CD14-positive monocyte (primary cell): Measurements from ENCODE around the gene CYP46A1. TPM values are rescaled to one million over a fixed set of nuclear protein-coding genes. Genes with fewer than 3 reads are reported as not detected.

Experiments
- DNase-seq, 3 donors: peaks; one replicate each; pipeline ENCODE4 v3.0.0-alpha.2; 2011 to 2022
- H2AFZ ChIP-seq: 2 replicates; pipeline ENCODE4 v1.6.0; 2012; ENCODE audit warnings: mild to moderate bottlenecking, low read depth, low read length, inconsistent platforms; ENCODE audit not compliant: insufficient read depth, poor library complexity, severe bottlenecking
- H3K27ac ChIP-seq, 2 donors: 1 replicate in 1 of 2; 2 replicates in 1 of 2; pipeline ENCODE4 v1.5.1; 2012 to 2013; ENCODE audit warnings: low read length in 2 of 2, control low read depth in 1 of 2, inconsistent platforms in 1 of 2, low read depth in 1 of 2, mild to moderate bottlenecking in 1 of 2
- H3K27me3 ChIP-seq, 2 donors: one replicate each; pipeline versions ENCODE4 v1.6.0 to v1.6.1; 2011 to 2013; ENCODE audit warnings: low read length in 2 of 2; ENCODE audit not compliant: control insufficient read depth in 2 of 2, insufficient read depth in 2 of 2
- H3K36me3 ChIP-seq, 2 donors: replicated peaks in 1 of 2; 1 replicate in 1 of 2; 2 replicates in 1 of 2; pipeline versions ENCODE4 v1.5.1 to v1.6.1; 2012 to 2013; ENCODE audit warnings: low read length in 2 of 2, control low read depth in 1 of 2, inconsistent platforms in 1 of 2, mild to moderate bottlenecking in 1 of 2; ENCODE audit not compliant: insufficient read depth in 2 of 2, control insufficient read depth in 1 of 2
- H3K4me1 ChIP-seq, 2 donors: 1 replicate in 1 of 2; 2 replicates in 1 of 2; pipeline versions ENCODE4 v1.5.1 to v1.6.1; 2012 to 2013; ENCODE audit warnings: low read length in 2 of 2, control low read depth in 1 of 2, inconsistent platforms in 1 of 2, mild to moderate bottlenecking in 1 of 2, moderate library complexity in 1 of 2; ENCODE audit not compliant: insufficient read depth in 2 of 2, control insufficient read depth in 1 of 2
- H3K4me2 ChIP-seq: replicated peaks from 2 replicates; pipeline ENCODE3; 2012; ENCODE audit warnings: low read length, moderate library complexity, mild to moderate bottlenecking; ENCODE audit not compliant: poor library complexity, severe bottlenecking; ENCODE audit errors: extremely low read depth
- H3K4me3 ChIP-seq, 3 experiments: fragments of 200-600 bp in 1 of 3; sonication (generic) in 1 of 3; replicated peaks in 1 of 3; 1 replicate in 2 of 3; 2 replicates in 1 of 3; pipeline ENCODE4 v1.5.1; 2011 to 2013; ENCODE audit warnings: low read length in 3 of 3, mild to moderate bottlenecking in 3 of 3, control low read depth in 2 of 3, low read depth in 2 of 3, inconsistent platforms in 1 of 3, moderate library complexity in 1 of 3
- H3K79me2 ChIP-seq: 2 replicates; pipeline ENCODE4 v1.6.0; 2012; ENCODE audit warnings: mild to moderate bottlenecking, control low read depth, inconsistent platforms, low read length, moderate library complexity; ENCODE audit not compliant: insufficient read depth
- H3K9ac ChIP-seq: 2 replicates; pipeline ENCODE4 v1.6.0; 2017; ENCODE audit warnings: low read length, mild to moderate bottlenecking; ENCODE audit not compliant: insufficient read depth, poor library complexity, severe bottlenecking
- H3K9me3 ChIP-seq, 2 donors: replicated peaks in 1 of 2; 1 replicate in 1 of 2; 2 replicates in 1 of 2; pipeline versions ENCODE4 v1.5.1 to v1.6.1; 2012 to 2013; ENCODE audit warnings: low read length in 2 of 2, control low read depth in 1 of 2; ENCODE audit not compliant: control insufficient read depth in 1 of 2, insufficient read depth in 1 of 2
- H4K20me1 ChIP-seq: 2 replicates; pipeline ENCODE4 v1.6.0; 2012; ENCODE audit warnings: mild to moderate bottlenecking, low read length, control low read depth, moderate library complexity; ENCODE audit not compliant: insufficient read depth
- H3K27ac Mint-ChIP-seq, 7 donors: one replicate each; pipeline ENCODE4 v1.8.0; 2020; ENCODE audit warnings: mild to moderate bottlenecking in 7 of 7, mixed read lengths in 7 of 7, moderate library complexity in 6 of 7, inconsistent platforms in 2 of 7
- H3K27me3 Mint-ChIP-seq, 3 donors: one replicate each; pipeline ENCODE4 v1.8.0; 2021 to 2022; ENCODE audit warnings: low read depth in 3 of 3, mild to moderate bottlenecking in 3 of 3, mixed read lengths in 3 of 3, moderate library complexity in 3 of 3, inconsistent platforms in 1 of 3
- H3K36me3 Mint-ChIP-seq, 2 donors: one replicate each; pipeline ENCODE4 v1.8.0; 2020; ENCODE audit warnings: mixed read lengths in 2 of 2, inconsistent platforms in 1 of 2, mild to moderate bottlenecking in 1 of 2
- H3K4me1 Mint-ChIP-seq: one replicate; pipeline ENCODE4 v1.8.0; 2020; ENCODE audit warnings: mild to moderate bottlenecking, mixed read lengths
- H3K4me3 Mint-ChIP-seq, 2 donors: one replicate each; pipeline ENCODE4 v1.8.0; 2020; ENCODE audit warnings: mild to moderate bottlenecking in 2 of 2, mixed read lengths in 2 of 2, moderate library complexity in 1 of 2
- H3K9me3 Mint-ChIP-seq, 7 donors: one replicate each; pipeline ENCODE4 v1.8.0; 2020 to 2022; ENCODE audit warnings: mixed read lengths in 7 of 7, mild to moderate bottlenecking in 6 of 7, moderate library complexity in 6 of 7, inconsistent platforms in 2 of 7
- WGBS: methylation state at CpG from one replicate; pipeline ENCODE4 v1.1.5; 2013; ENCODE audit warnings: missing lambda C conversion rate; ENCODE audit not compliant: insufficient coverage; 5-methylcytosine and 5-hydroxymethylcytosine counted together
- intact Hi-C, 2 donors: fragments of 100-400 bp; cut with micrococcal nuclease; formaldehyde crosslinking; loops; one replicate each; pipeline versions ENCODE4 v1.15.0 to v1.15.1; 2023
- polyA plus RNA-seq, 3 donors: library from polyadenylated mRNA; depleted of rRNA in 1 of 3; unstranded in 2 of 3; stranded (reverse) in 1 of 3; fragments of 300-500 nt in 2 of 3; fragments of >200 nt in 1 of 3; fragmentation: Illumina TruSeq in 2 of 3; gene quantifications; 1 replicate in 2 of 3; 2 replicates in 1 of 3; pipeline ENCODE4 v1.2.3, GENCODE V29; 2012 to 2021
- TF ChIP-seq, protein P1 (sequence below): fragments of 200-600 bp; IDR thresholded peaks from one replicate; pipeline ENCODE4 v1.8.0; 2022; ENCODE audit warnings: antibody characterized with exemption, mild to moderate bottlenecking

CYP46A1 gene
- polyA plus RNA-seq, 3 donors, result not detected

DNA sequence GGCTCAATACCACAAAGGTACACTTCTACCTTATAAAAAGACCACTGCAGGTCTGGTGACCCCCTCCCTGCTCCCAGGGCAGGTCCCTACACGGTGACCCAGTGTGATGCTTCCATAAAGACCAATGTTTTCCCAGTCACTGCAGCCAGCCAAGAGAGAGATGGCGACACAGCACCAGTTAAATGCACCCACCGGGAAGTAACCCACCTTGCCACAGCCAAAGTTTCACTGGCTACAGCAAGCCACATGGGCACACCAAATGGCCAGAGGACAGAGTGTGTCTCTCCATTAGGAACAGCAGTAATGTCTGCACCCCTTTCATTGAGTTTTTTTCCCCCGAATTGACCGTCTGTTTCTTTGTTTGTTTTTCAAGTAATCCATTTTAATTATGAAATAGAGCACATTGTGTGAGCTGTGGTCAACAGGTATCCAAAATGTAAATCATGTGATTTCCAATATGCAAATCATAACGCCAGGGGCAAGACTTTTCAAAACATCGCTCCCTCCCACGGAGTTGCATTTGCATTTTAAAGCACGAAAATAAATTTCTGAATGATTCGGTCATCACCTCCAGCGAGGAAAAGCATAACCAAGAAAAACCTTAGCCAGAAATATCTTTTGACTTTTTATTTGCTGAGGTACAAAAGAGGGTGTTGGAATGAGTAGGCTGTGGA lies 60.2 kb downstream of the CYP46A1 start:
- H3K27ac ChIP-seq, result no peak overlapping the region
- 84% methylated on average over 8 of the region's 11 CpGs for WGBS
- H3K4me3 ChIP-seq, result no peak overlapping the region
- Mint-ChIP-seq H3K4me3 (no peak overlapping the region), H3K36me3 (no peaks in the 10 kb centered on the region), H3K27ac (no peak overlapping the region), H3K27me3 (peaks cover 37 to 46% (median 38%) of the 10 kb centered on the region in 3 donors), H3K9me3 (no peaks in the 10 kb centered on the region), H3K4me1 (no peaks in the 10 kb centered on the region)
- no peak overlapping the region for H3K9ac ChIP-seq
- no peaks in the 10 kb centered on the region for H3K4me1 ChIP-seq
- H3K9me3 ChIP-seq, result no peaks in the 10 kb centered on the region
- H3K79me2 ChIP-seq, result no peaks in the 10 kb centered on the region
- DNase-seq, result no peak
- H3K36me3 ChIP-seq, result no peaks in the 10 kb centered on the region
- no peak overlapping the region for H2AFZ ChIP-seq
- TF ChIP-seq, protein P1, sequence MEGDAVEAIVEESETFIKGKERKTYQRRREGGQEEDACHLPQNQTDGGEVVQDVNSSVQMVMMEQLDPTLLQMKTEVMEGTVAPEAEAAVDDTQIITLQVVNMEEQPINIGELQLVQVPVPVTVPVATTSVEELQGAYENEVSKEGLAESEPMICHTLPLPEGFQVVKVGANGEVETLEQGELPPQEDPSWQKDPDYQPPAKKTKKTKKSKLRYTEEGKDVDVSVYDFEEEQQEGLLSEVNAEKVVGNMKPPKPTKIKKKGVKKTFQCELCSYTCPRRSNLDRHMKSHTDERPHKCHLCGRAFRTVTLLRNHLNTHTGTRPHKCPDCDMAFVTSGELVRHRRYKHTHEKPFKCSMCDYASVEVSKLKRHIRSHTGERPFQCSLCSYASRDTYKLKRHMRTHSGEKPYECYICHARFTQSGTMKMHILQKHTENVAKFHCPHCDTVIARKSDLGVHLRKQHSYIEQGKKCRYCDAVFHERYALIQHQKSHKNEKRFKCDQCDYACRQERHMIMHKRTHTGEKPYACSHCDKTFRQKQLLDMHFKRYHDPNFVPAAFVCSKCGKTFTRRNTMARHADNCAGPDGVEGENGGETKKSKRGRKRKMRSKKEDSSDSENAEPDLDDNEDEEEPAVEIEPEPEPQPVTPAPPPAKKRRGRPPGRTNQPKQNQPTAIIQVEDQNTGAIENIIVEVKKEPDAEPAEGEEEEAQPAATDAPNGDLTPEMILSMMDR, result no peak
- H4K20me1 ChIP-seq, result no peaks in the 10 kb centered on the region
- H3K27me3 ChIP-seq, result peaks cover 0 to 14% of the 10 kb centered on the region in 2 donors
- H3K4me2 ChIP-seq, result no peak overlapping the region
- intact Hi-C loops, result no loop called here

DNA sequence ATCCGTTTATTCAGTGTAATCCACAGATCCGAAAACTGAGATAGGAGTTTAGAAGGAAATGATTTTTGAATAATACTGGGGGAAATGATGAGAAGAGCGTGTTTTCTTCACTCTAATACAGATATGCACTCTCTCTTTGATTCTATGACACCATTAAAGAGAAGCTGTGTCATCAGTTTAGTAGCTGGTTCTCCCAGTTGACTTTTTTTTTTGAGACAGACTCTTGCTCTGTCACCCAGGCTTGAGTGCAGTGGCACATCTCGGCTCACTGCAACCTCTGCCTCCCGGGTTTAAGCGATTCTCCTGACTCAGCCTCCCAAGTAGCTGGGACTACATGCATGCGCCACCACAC lies 60.8 kb downstream of the CYP46A1 start:
- Histone ChIP-seq H3K9ac (no peak overlapping the region), H3K27ac (no peak overlapping the region), H3K79me2 (no peaks in the 10 kb centered on the region), H3K4me2 (no peak overlapping the region), H3K4me1 (no peaks in the 10 kb centered on the region), H2AFZ (no peak overlapping the region), H3K27me3 (peaks cover 0 to 14% of the 10 kb centered on the region in 2 donors), H3K4me3 (no peak overlapping the region), H4K20me1 (no peaks in the 10 kb centered on the region), H3K9me3 (no peaks in the 10 kb centered on the region), H3K36me3 (no peaks in the 10 kb centered on the region)
- TF ChIP-seq, protein P1, result no peak
- H3K4me1 Mint-ChIP-seq, result no peaks in the 10 kb centered on the region
- DNase-seq, result no peak
- no peak overlapping the region for H3K27ac Mint-ChIP-seq
- H3K4me3 Mint-ChIP-seq, result no peak overlapping the region
- H3K36me3 Mint-ChIP-seq, result no peaks in the 10 kb centered on the region
- H3K27me3 Mint-ChIP-seq, result peaks cover 32 to 43% (median 34%) of the 10 kb centered on the region in 3 donors
- 81% methylated on average over 4 of the region's 7 CpGs for WGBS
- intact Hi-C loops, result no loop called here
- H3K9me3 Mint-ChIP-seq, result no peaks in the 10 kb centered on the region
